GM12878 (cell line): ENCODE measurements around the gene ADK. TPM values are rescaled to one million over a fixed set of nuclear protein-coding genes. Genes with fewer than 3 reads are reported as not detected.

Source experiments
- ATAC-seq: fragments of 200-7000 bp; cut with Tn5 transposase; 3 replicates; pipeline ENCODE4 v1.9.1; 2020; ENCODE audit warnings: mild to moderate bottlenecking, moderate library complexity
- BruUV-seq: library from RNA; stranded (reverse); fragments of 400-500 nt; replicated peaks from 2 replicates; lab custom pipeline; 2021; lab: Mats Ljungman, UMichigan
- CTCF ChIA-PET: fragments of 300-600 bp; sonication (Branson Sonifier 250); formaldehyde crosslinking; extraction: SDS; loops from one replicate; lab custom pipeline; 2021; ENCODE audit warnings: inconsistent platforms; lab: Yijun Ruan, JAX
- POLR2A ChIA-PET: fragments of 350-600 bp; formaldehyde crosslinking; extraction: SDS; loops from one replicate; lab custom pipeline; 2021; ENCODE audit warnings: inconsistent platforms; lab: Charles Lee
- RAD21 ChIA-PET: fragments of 300-600 bp; sonication (Branson Sonifier 250); formaldehyde crosslinking; loops from one replicate; lab custom pipeline; 2023; ENCODE audit warnings: antibody characterized with exemption; ENCODE audit not compliant: unreplicated experiment; lab: Charles Lee
- SMC1A ChIA-PET: fragments of 300-600 bp; sonication (Branson Sonifier 250); formaldehyde crosslinking; loops from one replicate; lab custom pipeline; 2023; ENCODE audit not compliant: unreplicated experiment, uncharacterized antibody; lab: Charles Lee
- DNase-seq: peaks from one replicate; pipeline ENCODE4 v3.0.0-alpha.2; 2011; ENCODE audit warnings: low read depth, low spot score
- FAIRE-seq: peaks from 3 replicates; lab custom pipeline; 2011; peaks lifted over from hg19 to GRCh38; lab: Jason Lieb, UNC
- H2AFZ ChIP-seq: 2 replicates; pipeline ENCODE4 v1.6.0; 2011; ENCODE audit warnings: low read depth, low read length, control low read depth; ENCODE audit not compliant: control insufficient read depth
- H3K27ac ChIP-seq: 2 replicates; pipeline ENCODE4 v1.5.1; 2011; ENCODE audit warnings: control low read depth; ENCODE audit not compliant: control insufficient read depth, insufficient read depth
- H3K27me3 ChIP-seq, 2 experiments: replicated peaks in 1 of 2; 2 replicates each; pipeline versions ENCODE4 v1.6.0 to v1.6.1; 2011; ENCODE audit warnings: low read length in 1 of 2; ENCODE audit not compliant: control insufficient read depth in 2 of 2, insufficient read depth in 2 of 2
- H3K36me3 ChIP-seq, 2 experiments: 2 replicates each; pipeline ENCODE4 v1.5.1; 2011; ENCODE audit warnings: low read length in 1 of 2; ENCODE audit not compliant: control insufficient read depth in 2 of 2, insufficient read depth in 2 of 2
- H3K4me1 ChIP-seq: 2 replicates; pipeline ENCODE4 v1.6.1; 2011; ENCODE audit warnings: mild to moderate bottlenecking, low read length, moderate library complexity, mixed read lengths; ENCODE audit not compliant: control insufficient read depth, insufficient read depth
- H3K4me2 ChIP-seq: 2 replicates; pipeline ENCODE4 v1.6.0; 2011; ENCODE audit warnings: control low read depth; ENCODE audit not compliant: control insufficient read depth, insufficient read depth
- H3K4me3 ChIP-seq: fragments of 200-600 bp; sonication (generic); 2 replicates; pipeline ENCODE4 v1.5.1; 2016
- H3K79me2 ChIP-seq: 2 replicates; pipeline ENCODE4 v1.6.0; 2011; ENCODE audit warnings: low read length; ENCODE audit not compliant: control insufficient read depth, insufficient read depth
- H3K9ac ChIP-seq: 2 replicates; pipeline ENCODE4 v1.8.0; 2011; ENCODE audit warnings: low read length, control low read depth, mixed read lengths; ENCODE audit not compliant: control insufficient read depth, insufficient read depth
- H3K9me3 ChIP-seq: replicated peaks from 3 replicates; pipeline ENCODE4 v1.5.1; 2011; ENCODE audit warnings: mild to moderate bottlenecking, low read length; ENCODE audit not compliant: control insufficient read depth, insufficient read depth
- H4K20me1 ChIP-seq: 2 replicates; pipeline ENCODE4 v1.6.0; 2011; ENCODE audit not compliant: control insufficient read depth, insufficient read depth
- CBFB ChIP-seq: IDR thresholded peaks from 2 replicates; pipeline ENCODE4 v1.6.1; 2016; ENCODE audit warnings: antibody characterized with exemption, low read depth
- CBX3 ChIP-seq: fragments of 200-600 bp; sonication (generic); IDR thresholded peaks from 2 replicates; pipeline ENCODE4 v1.6.1; 2016; ENCODE audit warnings: low read depth, borderline replicate concordance
- DPF2 ChIP-seq: fragments of 450-650 bp; IDR thresholded peaks from 2 replicates; pipeline ENCODE4 v1.6.1; 2017; ENCODE audit warnings: mild to moderate bottlenecking
- EED ChIP-seq: sonication (generic); IDR thresholded peaks from 2 replicates; pipeline ENCODE4 v1.6.1; 2016; ENCODE audit warnings: antibody characterized with exemption, low read depth
- EP300 ChIP-seq, 2 experiments: fragments of 150-350 bp in 1 of 2; IDR thresholded peaks; 2 replicates each; pipeline ENCODE4 v1.6.1; 2011 to 2012; ENCODE audit warnings: low read depth in 2 of 2, low read length in 2 of 2, borderline replicate concordance in 1 of 2, improper control_type of control experiment in 1 of 2, inconsistent platforms in 1 of 2; ENCODE audit not compliant: control insufficient read depth in 1 of 2
- IKZF1 ChIP-seq: fragments of 450-650 bp; conservative IDR thresholded peaks from 2 replicates; pipeline ENCODE4 v1.6.1; 2017; ENCODE audit warnings: antibody characterized with exemption, mild to moderate bottlenecking
- NFYB ChIP-seq: IDR thresholded peaks from 2 replicates; pipeline ENCODE4 v1.6.1; 2011; ENCODE audit warnings: low read depth, mild to moderate bottlenecking, low read length, improper control_type of control experiment, moderate library complexity; ENCODE audit not compliant: insufficient read depth
- PAX5 ChIP-seq: IDR thresholded peaks from 2 replicates; pipeline ENCODE4 v1.6.1; 2011; ENCODE audit warnings: low read depth, low read length, borderline replicate concordance
- SMAD5 ChIP-seq: IDR thresholded peaks from 2 replicates; pipeline ENCODE4 v1.6.1; 2016; ENCODE audit warnings: antibody characterized with exemption, low read depth
- SMARCA5 ChIP-seq: fragments of 450-650 bp; IDR thresholded peaks from 2 replicates; pipeline ENCODE4 v1.6.1; 2017; ENCODE audit warnings: mild to moderate bottlenecking
- WGBS: methylation state at CpG from one replicate; pipeline ENCODE4 v1.1.6; 2016; ENCODE audit warnings: low lambda C conversion rate; ENCODE audit not compliant: insufficient replicate concordance, insufficient coverage; ENCODE audit errors: missing lambda C conversion rate; 5-methylcytosine and 5-hydroxymethylcytosine counted together
- in situ Hi-C: fragments of 300-500 bp; cut with MboI; formaldehyde crosslinking; loops from 9 replicates; pipeline ENCODE4 v1.14.3; 2018; ENCODE audit warnings: mixed read lengths
- intact Hi-C: fragments of 100-400 bp; cut with micrococcal nuclease; formaldehyde crosslinking; loops from one replicate; pipeline ENCODE4 v1.14.2; 2022; ENCODE audit not compliant: unreplicated experiment
- polyA plus RNA-seq, 11 experiments: library from polyadenylated mRNA; depleted of rRNA in 4 of 11; unstranded in 6 of 11; stranded (reverse) in 5 of 11; fragments of >200 nt; fragmentation: Nextera tagmentation in 4 of 11; fragmentation: Illumina TruSeq in 1 of 11; extraction: Ambion mirVana in 4 of 11; extraction: Trizol in 1 of 11; gene quantifications; 1 replicate in 1 of 11; 2 replicates in 10 of 11; pipeline versions ENCODE4 v1.2.1 to v1.2.3, GENCODE V29; 2011 to 2016; ENCODE audit warnings: inconsistent platforms in 2 of 11, missing spikeins in 2 of 11, low read depth in 1 of 11
- total RNA-seq, 4 experiments: library from RNA; depleted of rRNA in 3 of 4; stranded (reverse); fragments of >200 nt in 3 of 4; fragmentation: Illumina TruSeq in 1 of 4; extraction: Trizol in 1 of 4; gene quantifications; 2 replicates each; pipeline versions ENCODE4 v1.2.1 to v1.2.3, GENCODE V29; 2013 to 2021

The ADK gene
- total and polyA plus RNA-seq, 10 of the 15 experiments (the other 5 are each of a cell fraction or from before 2014, with no cell fraction given): 42.0 to 151 (median 81.6) TPM

GRCh38 chr10:74733612-74734011 lies 582.6 kb downstream of the ADK start:
- intact Hi-C loops: no loop called here
- ChIA-PET CTCF (interaction anchor here (0.6 kb wide), 1 partner anchor 180 kb away, joined by 3 read pairs; no protein-coding TSS in a partner anchor), RAD21 (interaction anchor here (0.5 kb wide), 1 partner anchor 464 kb away, joined by 3 read pairs; no protein-coding TSS in a partner anchor), SMC1A (interaction anchor here (1.2 to 2.2 kb wide), 2 partner anchors 20 to 145 kb away, joined by 3 to 6 read pairs; no protein-coding TSS in a partner anchor), POLR2A (no interaction called here)
- Histone ChIP-seq H4K20me1 (no peaks in the 10 kb centered on the region), H3K9me3 (no peaks in the 10 kb centered on the region; the same call in 1 of the 3 replicates), H3K27ac (no peak overlapping the region), H3K4me2 (no peak overlapping the region), H3K4me1 (peaks cover 9% of the 10 kb centered on the region), H3K4me3 (no peak overlapping the region)
- ATAC-seq: no peak
- WGBS: 100% methylated on average over 1 of the region's 1 CpG
- no peak for DNase-seq
- TF ChIP-seq CBFB (no peak), NFYB (no peak), EED (no peak), SMAD5 (no peak), IKZF1 (no peak), DPF2 (no peak), SMARCA5 (no peak), EP300 (IDR thresholded peaks at IDR 0.05; ENCODE audit: borderline replicate concordance in 1 of 2, control insufficient read depth in 1 of 2, low read depth in 2 of 2, low read length in 2 of 2) (no peak), CBX3 (no peak), PAX5 (no peak)
- TF ChIP-seq, all 136 proteins: peak for 0
- H3K36me3 ChIP-seq: no peaks in the 10 kb centered on the region
- no peaks in the 10 kb centered on the region for H3K27me3 ChIP-seq
- H3K9ac ChIP-seq: no peak overlapping the region
- no TSS peak for BruUV-seq
- in situ Hi-C loops: loop anchor here (25.0 kb wide), 1 partner anchor 471 kb away; no protein-coding TSS in a partner anchor
- H2AFZ ChIP-seq: no peak overlapping the region
- FAIRE-seq: no peak
- no peaks in the 10 kb centered on the region for H3K79me2 ChIP-seq
